ENCODE measurements around the gene DYNC1I1.

Gene DYNC1I1

DNA sequence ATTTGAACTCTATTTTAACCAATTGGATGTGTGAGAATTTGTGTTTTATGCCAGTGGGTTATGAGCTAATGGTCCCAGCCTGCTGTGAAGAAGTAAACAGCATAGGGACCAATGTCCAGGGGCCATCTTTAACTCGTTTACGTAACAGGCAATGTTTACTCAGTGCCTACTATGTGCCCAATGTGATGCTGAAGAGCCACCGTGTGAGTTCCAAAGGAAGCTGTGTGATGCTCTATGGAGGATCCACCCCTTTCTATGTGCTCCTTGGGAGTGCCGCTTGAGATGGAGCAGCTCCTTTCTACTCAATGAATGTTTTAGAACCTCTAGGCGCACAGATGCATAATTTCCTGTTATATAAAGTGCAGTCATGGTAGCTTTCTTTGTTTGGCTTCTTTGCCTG lies 21.3 kb downstream of the DYNC1I1 start:
- no peak for DNase-seq (ENCODE audit: low spot score)

DNA sequence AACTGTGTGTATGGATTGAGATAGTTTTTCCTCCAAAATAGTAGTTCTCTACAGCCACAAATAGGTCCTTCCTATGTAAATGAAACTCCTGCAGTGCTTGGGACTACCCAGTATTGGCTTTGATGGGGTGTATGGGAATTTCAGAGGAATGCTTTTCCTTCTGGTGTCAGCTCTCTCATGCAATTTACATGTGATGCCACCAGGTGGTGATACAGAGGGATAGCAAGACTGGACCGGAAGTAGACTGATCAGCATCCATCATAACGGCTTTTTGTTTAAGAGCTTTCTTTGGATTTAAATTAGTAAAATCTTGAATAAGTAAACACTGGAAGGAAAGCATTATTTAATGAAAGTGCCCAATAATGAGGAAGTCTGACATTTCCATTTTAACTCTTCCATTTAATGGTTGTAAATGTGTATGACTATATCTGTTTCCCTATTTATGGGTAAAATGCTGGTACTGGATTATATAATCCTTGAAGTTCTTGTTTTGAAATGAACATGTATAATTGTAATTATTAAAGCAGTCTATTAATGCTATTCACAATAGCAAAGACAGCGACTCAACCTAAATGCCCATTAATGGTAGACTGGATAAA lies 22.7 kb downstream of the DYNC1I1 start:
- DNase-seq (ENCODE audit: low spot score), result peak; percentile 7

DNA sequence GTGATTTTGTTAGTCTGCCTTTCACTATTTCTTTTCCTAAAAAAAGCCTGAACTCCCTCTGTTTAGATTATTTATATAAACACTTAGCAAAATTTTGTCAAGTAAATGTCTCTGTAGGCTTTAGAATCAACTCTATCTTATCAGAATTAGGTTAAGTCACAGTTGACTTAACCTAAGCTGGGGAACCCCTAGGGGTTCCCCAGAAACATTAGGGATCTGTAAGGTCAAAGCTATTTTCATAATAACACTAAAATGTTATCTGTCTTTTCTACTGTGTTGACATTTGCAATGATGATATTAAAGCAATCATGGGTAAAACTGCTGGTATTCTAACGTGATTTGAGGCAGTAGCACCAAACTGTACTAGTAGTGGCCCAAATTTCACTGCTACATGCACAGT lies 24.3 kb downstream of the DYNC1I1 start:
- DNase-seq (ENCODE audit: low spot score), result no peak

DNA sequence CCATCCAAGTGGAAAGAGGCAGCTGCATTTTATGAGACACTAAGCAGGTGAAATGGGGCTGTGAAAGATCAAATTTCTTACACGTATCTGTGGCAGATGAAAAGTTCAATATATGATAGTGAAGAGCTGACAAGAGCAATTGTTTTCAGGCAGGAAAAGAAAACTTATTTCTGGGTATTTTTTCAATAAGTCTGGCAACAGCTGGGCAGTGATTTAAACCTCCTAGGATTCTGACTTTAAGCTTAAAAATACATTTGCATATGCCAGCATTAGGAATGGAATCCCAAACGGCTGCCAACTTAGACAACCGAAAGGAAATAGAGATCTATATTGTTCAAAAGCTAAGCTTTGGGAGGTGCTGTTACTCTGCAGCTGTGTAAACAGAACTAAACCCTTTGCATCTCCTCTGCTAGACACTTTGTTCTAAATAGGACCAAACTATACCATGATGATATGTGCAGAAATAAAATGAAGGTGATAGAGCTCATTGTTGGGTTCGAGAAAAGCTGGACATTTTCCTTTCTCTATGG lies 26.1 kb downstream of the DYNC1I1 start:
- DNase-seq (ENCODE audit: low spot score), result no peak

DNA sequence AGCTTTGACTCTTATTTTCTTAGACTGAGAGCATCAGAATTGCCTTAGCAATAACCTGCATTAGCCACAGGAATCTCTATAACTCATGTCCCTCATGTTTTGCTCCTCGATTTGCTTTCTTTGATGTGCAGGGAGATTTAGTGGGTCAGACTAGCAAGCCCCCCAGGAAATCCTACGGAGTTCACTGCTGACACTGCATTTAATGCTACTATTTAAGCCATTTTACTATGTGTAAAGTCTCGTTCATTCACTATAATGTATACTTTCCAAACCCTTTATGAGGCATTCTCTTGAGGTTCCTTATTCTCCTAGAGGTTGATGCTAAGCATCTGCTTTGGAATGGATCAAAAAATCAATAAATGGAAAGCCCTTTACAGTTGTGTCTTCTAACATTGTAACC lies 28.4 kb downstream of the DYNC1I1 start:
- DNase-seq (ENCODE audit: low spot score), result no peak

DNA sequence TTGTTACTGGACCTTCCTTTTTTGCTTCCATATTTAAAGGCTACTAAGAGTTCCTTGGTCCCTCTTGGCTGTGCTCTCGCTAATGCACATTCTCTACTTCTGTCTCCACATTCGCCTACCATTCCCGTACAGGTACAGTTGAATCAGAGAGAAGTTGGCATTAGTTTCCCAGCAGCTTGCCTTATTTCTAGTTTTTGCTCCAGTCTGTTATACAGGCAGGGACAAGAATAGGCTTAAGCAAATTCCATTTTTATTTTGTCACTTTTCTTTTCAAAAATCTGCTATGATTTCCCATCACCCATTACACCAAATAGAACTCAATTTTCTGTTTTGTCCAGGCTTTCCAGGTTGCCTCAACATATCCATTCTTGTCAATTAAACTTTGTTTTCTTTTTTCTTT lies 29.9 kb downstream of the DYNC1I1 start:
- DNase-seq (ENCODE audit: low spot score), result no peak

DNA sequence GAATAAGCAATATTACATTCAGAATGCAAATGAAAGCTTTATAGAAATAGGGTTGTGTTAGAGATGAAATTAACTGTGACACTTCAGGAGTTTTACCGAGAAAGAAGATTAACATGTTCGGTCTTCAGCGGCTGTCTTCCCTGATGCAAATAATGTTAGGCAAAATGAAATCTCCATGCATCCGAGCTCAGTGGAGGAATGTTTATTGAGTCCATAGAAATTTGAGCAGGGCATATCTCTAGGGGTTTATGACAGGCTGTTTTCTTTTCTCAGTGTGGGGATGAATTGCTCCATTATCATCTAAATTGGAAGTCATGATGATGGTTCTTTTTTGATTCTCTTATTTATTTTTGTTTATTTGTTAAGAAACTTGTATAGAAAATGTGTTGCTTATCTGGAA lies 31.7 kb downstream of the DYNC1I1 start:
- DNase-seq (ENCODE audit: low spot score), result no peak

DNA sequence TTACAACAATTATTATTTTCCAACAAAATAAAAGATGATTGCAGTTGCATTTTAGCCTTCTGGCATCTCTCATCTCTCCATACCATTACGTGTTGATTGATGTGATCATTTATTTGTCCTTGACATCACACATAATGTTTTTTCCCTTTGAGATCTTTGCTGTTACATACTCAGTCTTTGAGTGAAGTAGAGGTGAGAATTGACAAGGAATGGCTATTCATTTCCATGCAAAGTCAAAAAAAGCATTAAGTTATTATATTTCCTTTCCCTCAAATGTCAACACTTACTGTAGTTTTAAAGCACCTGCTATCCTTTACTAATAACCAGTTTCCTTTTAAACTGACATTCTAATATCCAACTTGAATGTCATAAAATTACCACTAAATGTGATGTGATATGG lies 33.6 kb downstream of the DYNC1I1 start:
- no peak for DNase-seq (ENCODE audit: low spot score)

DNA sequence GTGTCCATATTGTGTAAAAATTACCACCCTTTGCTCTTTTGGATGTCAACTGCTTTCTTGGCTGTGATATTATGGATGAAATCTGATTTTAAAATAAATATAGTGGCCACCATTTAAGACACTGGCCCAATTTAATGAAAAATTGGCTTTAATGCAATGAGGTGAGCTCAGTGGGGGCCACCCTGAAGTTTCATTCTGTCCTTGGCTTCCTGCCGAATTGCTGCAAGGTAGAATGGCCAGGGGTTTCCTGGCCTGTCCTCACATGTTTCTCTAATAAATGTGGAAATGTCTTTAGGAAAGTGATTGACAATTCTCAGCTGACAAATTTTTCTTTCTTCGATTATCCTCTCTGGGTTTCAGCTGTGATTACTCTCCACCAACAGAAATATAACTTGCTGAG lies 36.0 kb downstream of the DYNC1I1 start:
- no peak for DNase-seq (ENCODE audit: low spot score)

DNA sequence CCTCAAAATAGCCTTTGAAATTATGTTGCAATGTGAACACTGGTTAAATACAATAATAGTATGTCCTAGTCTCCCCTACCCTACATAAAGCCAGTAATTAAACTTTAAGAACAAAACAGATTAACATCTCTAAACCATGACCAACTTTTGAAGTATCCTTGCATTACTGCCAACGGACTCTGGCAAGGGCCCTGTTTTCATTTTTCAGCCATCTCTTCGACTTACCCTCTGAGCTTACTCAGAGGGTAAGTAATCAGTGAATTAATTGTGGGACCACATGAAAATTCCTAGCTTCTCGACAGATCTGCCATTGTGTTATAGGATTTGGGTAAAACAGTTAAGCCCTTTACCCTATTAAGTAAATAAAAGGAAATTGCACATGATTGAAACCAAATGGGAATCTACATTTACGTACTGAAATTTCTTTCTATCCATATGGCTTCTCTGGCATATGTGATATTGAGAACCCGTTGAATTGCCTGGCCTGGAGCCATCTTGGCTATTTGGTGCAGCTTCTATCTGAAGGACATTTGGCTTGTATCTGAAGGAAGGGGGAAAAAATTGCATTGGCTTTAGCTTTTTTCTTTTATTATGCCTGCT lies 39.6 kb downstream of the DYNC1I1 start:
- no peak for DNase-seq (ENCODE audit: low spot score)

DNA sequence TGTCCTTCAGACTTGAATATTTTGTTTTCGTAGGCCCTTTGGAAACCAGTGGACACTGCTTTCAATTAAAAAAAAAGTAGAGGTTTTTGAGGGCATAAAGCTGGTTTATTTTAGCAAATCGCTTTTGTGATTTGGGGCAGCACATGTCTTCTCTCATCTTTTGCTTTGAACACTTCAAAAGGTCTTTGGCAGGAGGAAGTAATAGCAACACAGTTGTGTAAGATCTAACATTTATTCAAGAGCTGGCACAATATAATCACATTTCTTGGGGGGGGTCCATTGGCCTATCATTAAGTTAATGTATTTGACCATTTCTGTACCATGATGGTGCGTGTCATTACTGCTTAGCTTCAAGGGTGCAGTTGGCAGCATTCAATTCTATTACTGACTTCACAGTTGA lies 42.4 kb downstream of the DYNC1I1 start:
- DNase-seq (ENCODE audit: low spot score), result no peak

DNA sequence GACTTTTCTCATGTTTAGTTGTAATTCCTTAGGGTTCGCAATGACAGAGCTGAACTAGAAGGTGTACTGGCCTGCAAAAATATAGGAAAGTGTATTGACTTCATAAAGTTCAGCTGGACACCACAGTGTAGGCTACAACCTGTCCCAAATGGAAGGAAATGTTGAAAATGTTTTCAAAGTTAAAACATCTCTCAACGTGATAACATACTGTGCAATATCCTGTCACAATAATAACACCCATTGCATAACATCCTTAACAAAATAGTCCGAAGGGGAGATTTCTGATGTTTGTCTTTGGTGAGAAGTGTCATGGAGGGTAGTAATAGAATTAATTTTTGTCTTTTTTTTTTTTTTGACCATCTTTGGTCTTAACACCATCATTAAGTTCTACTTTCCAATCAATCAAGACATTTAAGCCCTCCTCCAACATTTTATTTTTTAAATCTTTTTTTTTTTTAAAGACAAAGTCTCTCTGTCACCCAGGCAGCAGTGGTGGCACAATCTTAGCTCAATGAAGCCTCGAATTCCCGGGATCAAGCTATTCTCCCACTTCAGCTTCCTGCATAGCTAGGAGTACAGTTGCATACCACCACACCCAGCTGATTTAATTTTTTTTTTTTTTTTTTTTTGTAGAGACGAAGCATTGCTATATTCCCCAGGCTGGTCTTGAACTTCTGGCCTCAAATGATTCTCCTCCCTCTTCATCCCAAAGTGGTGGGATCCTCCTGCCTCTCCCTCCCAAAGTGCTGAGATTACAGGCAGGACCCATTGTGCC lies 45.7 kb downstream of the DYNC1I1 start:
- no peak for DNase-seq (ENCODE audit: low spot score)

DNA sequence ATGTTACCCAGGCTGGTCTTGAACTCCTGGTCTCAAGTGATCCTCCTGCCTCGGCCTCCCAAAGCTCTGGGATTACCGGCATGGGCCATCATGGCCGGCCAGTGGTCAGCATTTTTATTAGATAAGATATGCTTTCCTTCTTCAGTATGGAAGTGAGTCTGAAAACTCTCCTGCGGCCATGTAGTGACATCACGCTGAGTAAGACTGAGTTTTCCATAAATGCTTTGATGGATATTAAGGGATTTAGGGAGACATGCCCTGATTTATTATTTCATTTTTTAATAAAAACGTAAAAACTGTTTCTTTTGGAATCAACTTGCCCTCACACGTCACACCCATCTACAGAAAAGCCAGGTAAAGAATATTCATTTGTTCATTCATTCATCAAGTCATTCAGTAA lies 48.4 kb downstream of the DYNC1I1 start:
- DNase-seq (ENCODE audit: low spot score), result no peak

DNA sequence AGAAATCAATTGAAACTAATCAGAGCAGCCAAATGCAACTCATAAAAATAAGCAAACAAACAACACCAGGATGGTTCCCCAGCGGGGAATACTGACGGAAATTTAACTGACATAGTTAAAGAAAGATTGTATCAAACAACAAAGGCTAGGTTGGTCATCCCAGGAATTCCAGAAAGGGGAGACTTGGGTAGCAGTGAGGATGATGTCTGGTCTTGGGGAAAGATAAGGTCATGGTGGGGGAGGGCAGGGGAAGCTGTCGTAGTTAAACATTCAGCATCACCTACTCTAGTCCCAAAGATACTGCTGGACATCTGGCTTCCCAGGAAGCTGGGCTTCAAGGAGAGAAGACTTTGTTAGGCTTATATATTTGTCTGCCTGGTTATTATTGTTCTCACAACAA lies 50.4 kb downstream of the DYNC1I1 start:
- no peak for DNase-seq (ENCODE audit: low spot score)

DNA sequence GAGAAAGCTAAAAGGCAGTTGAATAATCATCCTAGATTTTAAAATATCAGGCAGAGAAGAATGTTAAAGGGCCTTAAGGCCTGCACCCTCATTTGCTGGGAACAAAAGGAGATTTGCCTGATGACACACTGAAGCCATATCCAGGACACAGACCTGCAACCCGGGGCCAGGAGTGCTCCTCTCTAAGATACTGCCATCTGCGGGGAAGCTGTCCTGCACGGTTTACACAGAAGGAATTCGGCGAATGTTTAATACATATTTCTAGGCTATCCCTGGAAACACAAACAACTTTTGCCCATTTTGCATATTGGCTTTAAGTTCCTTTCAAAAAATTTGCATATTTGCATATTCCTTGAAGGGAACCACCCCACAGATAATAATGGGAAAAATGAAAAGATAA lies 52.3 kb downstream of the DYNC1I1 start:
- DNase-seq (ENCODE audit: low spot score), result no peak

DNA sequence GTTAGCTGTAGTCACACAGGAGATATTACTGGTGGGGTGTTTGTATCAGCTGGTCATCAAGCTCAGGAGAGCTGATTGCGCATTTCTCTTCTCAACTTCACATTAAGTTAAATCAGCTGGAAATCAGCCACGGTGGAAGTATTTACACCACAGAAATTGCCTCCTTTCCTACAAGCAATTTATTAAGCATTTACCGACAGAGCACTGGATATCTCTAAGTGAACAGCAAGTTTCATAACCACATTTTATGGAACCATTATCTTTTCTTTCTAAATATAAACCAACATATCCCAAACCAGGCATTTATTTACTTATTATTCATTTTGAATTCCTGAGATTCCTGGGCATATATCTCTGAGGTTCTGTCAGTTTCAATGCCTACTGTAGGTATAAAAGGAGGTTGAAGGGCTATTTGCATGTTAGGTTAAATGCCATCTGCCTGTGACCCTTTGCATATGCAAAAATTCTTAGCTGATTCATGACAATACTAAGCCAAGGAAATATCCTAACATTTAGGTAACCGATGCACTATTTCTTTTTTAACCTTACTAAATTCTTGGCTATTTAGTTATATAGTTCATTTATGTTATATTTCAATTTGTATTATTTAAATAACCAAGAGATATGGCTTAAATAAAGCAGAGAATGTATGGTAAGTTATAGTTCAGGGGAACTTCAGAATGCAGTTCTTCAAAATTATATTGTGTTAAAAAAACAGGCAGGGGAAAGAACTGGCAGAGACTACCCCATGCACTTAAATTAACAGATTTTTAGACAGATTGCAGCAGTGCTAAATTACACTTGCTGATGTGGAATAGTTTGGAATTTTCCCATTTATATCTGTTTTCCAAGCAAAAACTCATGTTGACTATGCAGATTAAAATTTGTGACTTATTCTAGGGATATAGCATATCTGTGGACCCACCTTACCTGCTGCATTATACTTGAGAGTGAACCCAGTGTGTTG lies 56.8 kb downstream of the DYNC1I1 start:
- no peak for DNase-seq (ENCODE audit: low spot score)

DNA sequence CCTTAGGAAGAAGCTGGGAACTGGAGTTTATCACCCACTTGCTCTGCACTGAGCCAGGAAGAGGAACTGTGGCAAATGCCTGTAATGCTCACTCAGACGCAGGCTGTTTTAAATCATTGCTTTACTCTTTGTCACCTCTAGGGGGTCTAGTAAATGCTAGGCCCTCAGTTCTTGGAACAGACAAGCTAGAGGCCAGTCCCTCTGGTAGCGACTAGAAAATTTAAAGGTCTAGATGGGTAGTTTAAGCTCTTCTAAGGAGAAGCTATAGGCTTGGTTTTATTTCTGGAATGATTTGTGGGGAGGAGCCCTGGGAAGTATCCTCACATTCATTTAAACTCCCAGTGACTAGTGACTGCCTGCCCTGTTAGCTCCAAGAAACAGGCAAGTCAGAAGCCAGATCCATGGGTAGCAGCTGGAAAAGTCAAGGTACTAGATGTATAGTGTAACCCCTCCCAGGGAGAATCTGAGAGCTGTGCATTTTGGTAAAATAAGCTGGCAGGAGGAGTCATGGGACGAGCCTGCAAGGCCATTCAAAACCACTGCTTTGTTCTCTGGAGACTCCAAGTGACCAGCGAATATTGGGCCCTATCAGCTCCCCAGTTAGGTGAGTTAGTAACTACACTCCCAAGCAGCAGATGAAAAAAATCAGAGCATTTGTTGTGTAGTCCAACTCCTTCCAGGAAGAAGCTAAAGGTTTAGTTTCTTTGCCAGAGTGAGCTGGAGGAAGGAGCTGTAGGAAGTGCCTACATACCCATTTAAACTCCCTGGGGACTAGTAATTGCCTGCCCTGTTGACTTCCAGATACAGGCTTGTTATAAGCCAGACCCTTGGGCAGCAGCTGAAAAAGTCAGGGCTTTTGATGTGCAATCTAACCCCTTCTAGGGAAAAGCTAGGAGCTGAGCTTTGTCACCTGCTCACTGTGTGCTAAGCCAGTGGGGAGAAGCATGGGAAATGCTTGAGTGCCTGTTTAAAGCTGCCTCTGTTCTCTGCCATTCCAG lies 68.9 kb downstream of the DYNC1I1 start:
- DNase-seq (ENCODE audit: low spot score), result peak; percentile 5

DNA sequence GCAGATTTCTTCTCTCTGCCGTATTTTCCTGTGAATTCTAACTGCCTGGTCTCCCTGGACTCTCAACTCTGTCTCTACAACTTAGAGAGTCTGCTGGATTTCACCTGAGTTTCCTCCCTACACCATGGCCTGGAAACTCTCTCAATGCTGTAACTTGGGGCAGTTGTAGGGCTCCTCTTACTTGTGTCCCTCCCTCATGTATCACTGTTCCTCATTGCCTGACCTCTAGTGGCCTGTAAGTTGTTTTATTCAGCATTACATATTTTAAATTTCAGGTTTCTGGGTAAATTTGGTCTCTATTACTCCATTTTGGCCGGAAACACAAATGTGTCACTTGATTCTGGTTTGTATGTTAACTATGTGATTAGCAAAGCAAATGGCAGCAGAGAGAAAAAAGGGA lies 70.9 kb downstream of the DYNC1I1 start:
- DNase-seq (ENCODE audit: low spot score), result peak; percentile 10

DNA sequence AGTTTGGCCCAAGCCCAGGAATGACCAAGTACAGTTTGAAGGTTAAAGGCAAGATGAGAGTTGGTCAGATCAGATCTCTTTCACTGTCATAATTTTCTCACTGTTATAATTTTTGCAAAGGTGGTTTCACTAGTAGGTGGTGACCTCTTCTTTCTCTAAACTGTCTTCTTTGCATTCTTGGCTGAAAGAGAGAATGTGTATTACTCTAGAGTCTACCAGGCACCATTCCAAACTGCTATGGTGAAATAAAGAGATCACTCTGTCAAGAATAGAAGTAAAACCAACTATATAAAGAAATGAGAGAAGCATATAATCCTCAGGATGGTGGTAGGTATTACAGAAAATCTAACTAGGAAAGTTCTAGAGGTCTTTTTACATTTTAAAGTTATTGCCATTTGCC lies 72.7 kb downstream of the DYNC1I1 start:
- DNase-seq (ENCODE audit: low spot score), result no peak

DNA sequence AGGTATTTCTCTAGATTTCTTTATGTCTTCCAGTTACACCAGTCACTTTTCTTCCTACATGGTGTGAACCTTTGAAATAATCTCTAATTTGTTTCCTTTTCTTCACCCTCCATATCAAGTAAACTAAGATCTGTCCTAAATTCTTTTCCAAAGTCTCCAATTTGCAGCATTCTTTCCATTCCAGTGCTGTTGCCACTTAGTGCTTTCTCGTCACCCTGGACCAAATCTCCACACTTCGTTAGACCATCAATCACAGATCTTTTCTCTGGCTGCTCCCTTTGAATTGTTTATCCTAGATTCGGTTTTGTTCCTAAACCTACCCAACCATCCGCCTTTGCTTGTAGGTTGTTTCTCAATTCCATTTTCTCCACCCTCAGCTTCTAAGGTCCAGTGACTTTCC lies 74.7 kb downstream of the DYNC1I1 start:
- DNase-seq (ENCODE audit: low spot score), result no peak

DNA sequence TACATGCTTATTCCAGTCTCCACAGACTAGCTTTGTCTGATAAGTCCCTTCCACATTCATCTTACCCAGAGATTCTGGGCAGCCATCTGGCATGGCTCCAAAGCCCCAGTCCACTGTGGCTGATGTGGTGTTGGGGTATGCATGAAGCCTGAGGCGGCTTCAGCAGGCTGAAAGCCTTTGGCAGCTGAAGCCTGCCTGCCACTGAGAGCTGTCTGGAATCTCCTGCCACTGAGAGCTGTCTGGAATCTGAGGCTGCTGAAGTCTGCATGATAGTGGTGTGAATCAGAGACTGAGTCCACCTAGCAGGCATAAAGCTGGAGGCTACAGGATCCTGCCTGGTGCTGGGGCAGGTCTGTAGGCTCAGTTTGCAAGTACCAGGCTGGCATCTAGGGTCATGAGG lies 87.1 kb downstream of the DYNC1I1 start:
- peak; percentile 52 for DNase-seq (ENCODE audit: low spot score)

All from AG08395 (cell line).